Neural cell (in vitro differentiated cells): ENCODE results near the gene SIRPB1. TPM values are rescaled to one million over a fixed set of nuclear protein-coding genes. Genes with fewer than 3 reads are reported as not detected.

Source experiments
- H2AFZ ChIP-seq: fragments of 200-600, 300-800 bp; sonication (generic), shearing (Covaris generic); 2 replicates; pipeline ENCODE4 v1.6.0; 2014; ENCODE audit warnings: low read depth, mild to moderate bottlenecking, antibody characterized with exemption, low read length, moderate library complexity
- H3F3A ChIP-seq: fragments of 200-600 bp; shearing (Covaris generic); 2 replicates; pipeline ENCODE4 v1.6.1; 2016; ENCODE audit warnings: mild to moderate bottlenecking, moderate library complexity, mixed read lengths, antibody characterized with exemption, low read length; ENCODE audit not compliant: insufficient read depth, poor library complexity, severe bottlenecking
- H3K27ac ChIP-seq: fragments of 200-600, 300-800 bp; sonication (generic), shearing (Covaris generic); 2 replicates; pipeline ENCODE4 v1.5.1; 2014; ENCODE audit warnings: mild to moderate bottlenecking, low read length, moderate library complexity
- H3K27me3 ChIP-seq: fragments of 300-800, 200-600 bp; sonication (generic), shearing (Covaris generic); 2 replicates; pipeline ENCODE4 v1.6.0; 2014; ENCODE audit warnings: mild to moderate bottlenecking, low read depth, low read length, moderate library complexity; ENCODE audit not compliant: insufficient read depth
- H3K36me3 ChIP-seq: fragments of 300-800, 200-600 bp; sonication (generic), shearing (Covaris generic); 2 replicates; pipeline ENCODE4 v1.5.1; 2014; ENCODE audit warnings: mild to moderate bottlenecking, antibody characterized with exemption, low read length, moderate library complexity; ENCODE audit not compliant: insufficient read depth
- H3K4me2 ChIP-seq: fragments of 300-800, 200-600 bp; sonication (generic), shearing (Covaris generic); 2 replicates; pipeline ENCODE4 v1.6.0; 2014; ENCODE audit warnings: mild to moderate bottlenecking, low read length
- H3K4me3 ChIP-seq: fragments of 300-800, 200-600 bp; sonication (generic), shearing (Covaris generic); 2 replicates; pipeline ENCODE4 v1.5.1; 2014; ENCODE audit warnings: mild to moderate bottlenecking, low read length, moderate library complexity
- H3K79me2 ChIP-seq: fragments of 200-600 bp; shearing (Covaris generic); replicated peaks from 2 replicates; pipeline ENCODE4 v1.6.0; 2014; ENCODE audit warnings: mild to moderate bottlenecking, low read length, moderate library complexity; ENCODE audit not compliant: insufficient read depth
- H3K9ac ChIP-seq: fragments of 300-800, 200-600 bp; sonication (generic), shearing (Covaris generic); 2 replicates; pipeline ENCODE4 v1.6.1; 2016; ENCODE audit warnings: mild to moderate bottlenecking, low read length, mixed read lengths
- H3K9me2 ChIP-seq: fragments of 200-600 bp; shearing (Covaris generic); 2 replicates; pipeline ENCODE4 v1.6.1; 2016; ENCODE audit warnings: mild to moderate bottlenecking, low read length, mixed read lengths; ENCODE audit not compliant: insufficient read depth
- H3K9me3 ChIP-seq: fragments of 200-600, 300-800 bp; sonication (generic), shearing (Covaris generic); 2 replicates; pipeline ENCODE4 v1.6.1; 2016; ENCODE audit warnings: mild to moderate bottlenecking, mixed run types, low read length, moderate library complexity, mixed read lengths
- H4K20me1 ChIP-seq: fragments of 200-600 bp; shearing (Covaris generic); 2 replicates; pipeline ENCODE4 v1.6.1; 2016; ENCODE audit warnings: mild to moderate bottlenecking, mixed run types; ENCODE audit not compliant: insufficient read depth
- EP300 ChIP-seq: fragments of 450-650 bp; conservative IDR thresholded peaks from 2 replicates; pipeline ENCODE4 v1.6.1; 2014; ENCODE audit warnings: antibody characterized with exemption, mild to moderate bottlenecking, moderate library complexity; ENCODE audit not compliant: poor library complexity, severe bottlenecking
- EZH2 ChIP-seq: fragments of 200-600, 300-800 bp; shearing (Covaris generic), sonication (generic); IDR thresholded peaks from 2 replicates; pipeline ENCODE4 v1.6.1; 2014; ENCODE audit warnings: antibody characterized with exemption, low read length, borderline replicate concordance, mild to moderate bottlenecking; ENCODE audit not compliant: insufficient read depth, poor library complexity, severe bottlenecking
- MXI1 ChIP-seq: fragments of 450-650 bp; conservative IDR thresholded peaks from 2 replicates; pipeline ENCODE4 v1.6.1; 2014; ENCODE audit warnings: antibody characterized with exemption, mild to moderate bottlenecking; ENCODE audit not compliant: poor library complexity, severe bottlenecking
- POLR2AphosphoS5 ChIP-seq: IDR thresholded peaks from 2 replicates; pipeline ENCODE4 v1.6.1; 2012
- RAD21 ChIP-seq: fragments of 450-650 bp; conservative IDR thresholded peaks from 2 replicates; pipeline ENCODE4 v1.6.1; 2014; ENCODE audit warnings: antibody characterized with exemption, mild to moderate bottlenecking, moderate library complexity
- SMC3 ChIP-seq: fragments of 450-650 bp; conservative IDR thresholded peaks from 2 replicates; pipeline ENCODE4 v1.6.1; 2014; ENCODE audit warnings: antibody characterized with exemption, mild to moderate bottlenecking, moderate library complexity; ENCODE audit not compliant: poor library complexity
- TAF1 ChIP-seq: IDR thresholded peaks from 2 replicates; pipeline ENCODE4 v1.6.1; 2012; ENCODE audit warnings: low read depth
- polyA plus RNA-seq: library from polyadenylated mRNA; depleted of rRNA; stranded (reverse); fragments of >200 nt; gene quantifications from 2 replicates; pipeline ENCODE4 v1.2.3, GENCODE V29; 2014
- TF ChIP-seq, protein P1 (sequence below): fragments of 450-650 bp; IDR thresholded peaks from 2 replicates; pipeline ENCODE4 v1.5.1; 2014; ENCODE audit warnings: antibody characterized with exemption, mild to moderate bottlenecking, moderate library complexity; ENCODE audit not compliant: poor library complexity, severe bottlenecking
- TF ChIP-seq, protein P2 (sequence below): IDR thresholded peaks from 2 replicates; pipeline ENCODE4 v1.6.1; 2012; ENCODE audit warnings: borderline replicate concordance

SIRPB1 gene
- polyA plus RNA-seq, 1 donor from 2014 or later, result 0.20 TPM

DNA sequence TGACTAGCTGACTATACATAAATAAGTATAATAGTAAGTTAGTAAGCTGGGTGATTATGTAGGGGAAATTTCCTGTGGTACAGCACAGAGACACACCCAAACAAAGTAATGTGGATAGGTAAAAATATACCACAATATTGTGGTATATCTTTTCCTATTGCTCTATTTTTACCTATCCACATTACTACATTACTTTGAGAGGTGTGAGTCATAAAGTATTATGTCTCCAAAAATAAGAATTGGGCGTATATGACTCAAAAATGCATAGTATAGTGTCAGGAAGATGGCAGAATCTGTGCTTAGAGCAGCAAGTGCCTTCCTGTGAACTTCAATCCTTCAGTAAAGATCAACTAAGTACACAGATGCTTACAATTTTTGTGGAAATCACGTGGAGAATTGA, 40.4 kb upstream of the SIRPB1 start:
- H3F3A ChIP-seq, result no peaks in the 10 kb centered on the region
- no peaks in the 10 kb centered on the region for H3K36me3 ChIP-seq
- no peak overlapping the region for H2AFZ ChIP-seq
- H3K4me3 ChIP-seq, result no peak overlapping the region
- no peak for TF ChIP-seq POLR2AphosphoS5
- TF ChIP-seq, protein P1, sequence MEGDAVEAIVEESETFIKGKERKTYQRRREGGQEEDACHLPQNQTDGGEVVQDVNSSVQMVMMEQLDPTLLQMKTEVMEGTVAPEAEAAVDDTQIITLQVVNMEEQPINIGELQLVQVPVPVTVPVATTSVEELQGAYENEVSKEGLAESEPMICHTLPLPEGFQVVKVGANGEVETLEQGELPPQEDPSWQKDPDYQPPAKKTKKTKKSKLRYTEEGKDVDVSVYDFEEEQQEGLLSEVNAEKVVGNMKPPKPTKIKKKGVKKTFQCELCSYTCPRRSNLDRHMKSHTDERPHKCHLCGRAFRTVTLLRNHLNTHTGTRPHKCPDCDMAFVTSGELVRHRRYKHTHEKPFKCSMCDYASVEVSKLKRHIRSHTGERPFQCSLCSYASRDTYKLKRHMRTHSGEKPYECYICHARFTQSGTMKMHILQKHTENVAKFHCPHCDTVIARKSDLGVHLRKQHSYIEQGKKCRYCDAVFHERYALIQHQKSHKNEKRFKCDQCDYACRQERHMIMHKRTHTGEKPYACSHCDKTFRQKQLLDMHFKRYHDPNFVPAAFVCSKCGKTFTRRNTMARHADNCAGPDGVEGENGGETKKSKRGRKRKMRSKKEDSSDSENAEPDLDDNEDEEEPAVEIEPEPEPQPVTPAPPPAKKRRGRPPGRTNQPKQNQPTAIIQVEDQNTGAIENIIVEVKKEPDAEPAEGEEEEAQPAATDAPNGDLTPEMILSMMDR, result no peak
- TF ChIP-seq TAF1, result no peak
- no peak for TF ChIP-seq EZH2
- TF ChIP-seq, protein P2, sequence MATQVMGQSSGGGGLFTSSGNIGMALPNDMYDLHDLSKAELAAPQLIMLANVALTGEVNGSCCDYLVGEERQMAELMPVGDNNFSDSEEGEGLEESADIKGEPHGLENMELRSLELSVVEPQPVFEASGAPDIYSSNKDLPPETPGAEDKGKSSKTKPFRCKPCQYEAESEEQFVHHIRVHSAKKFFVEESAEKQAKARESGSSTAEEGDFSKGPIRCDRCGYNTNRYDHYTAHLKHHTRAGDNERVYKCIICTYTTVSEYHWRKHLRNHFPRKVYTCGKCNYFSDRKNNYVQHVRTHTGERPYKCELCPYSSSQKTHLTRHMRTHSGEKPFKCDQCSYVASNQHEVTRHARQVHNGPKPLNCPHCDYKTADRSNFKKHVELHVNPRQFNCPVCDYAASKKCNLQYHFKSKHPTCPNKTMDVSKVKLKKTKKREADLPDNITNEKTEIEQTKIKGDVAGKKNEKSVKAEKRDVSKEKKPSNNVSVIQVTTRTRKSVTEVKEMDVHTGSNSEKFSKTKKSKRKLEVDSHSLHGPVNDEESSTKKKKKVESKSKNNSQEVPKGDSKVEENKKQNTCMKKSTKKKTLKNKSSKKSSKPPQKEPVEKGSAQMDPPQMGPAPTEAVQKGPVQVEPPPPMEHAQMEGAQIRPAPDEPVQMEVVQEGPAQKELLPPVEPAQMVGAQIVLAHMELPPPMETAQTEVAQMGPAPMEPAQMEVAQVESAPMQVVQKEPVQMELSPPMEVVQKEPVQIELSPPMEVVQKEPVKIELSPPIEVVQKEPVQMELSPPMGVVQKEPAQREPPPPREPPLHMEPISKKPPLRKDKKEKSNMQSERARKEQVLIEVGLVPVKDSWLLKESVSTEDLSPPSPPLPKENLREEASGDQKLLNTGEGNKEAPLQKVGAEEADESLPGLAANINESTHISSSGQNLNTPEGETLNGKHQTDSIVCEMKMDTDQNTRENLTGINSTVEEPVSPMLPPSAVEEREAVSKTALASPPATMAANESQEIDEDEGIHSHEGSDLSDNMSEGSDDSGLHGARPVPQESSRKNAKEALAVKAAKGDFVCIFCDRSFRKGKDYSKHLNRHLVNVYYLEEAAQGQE, result no peak
- no peak for TF ChIP-seq MXI1
- no peak for TF ChIP-seq RAD21
- TF ChIP-seq SMC3, result no peak
- TF ChIP-seq EP300, result no peak
- H3K9me3 ChIP-seq, result no peaks in the 10 kb centered on the region
- no peaks in the 10 kb centered on the region for H3K9me2 ChIP-seq
- H3K9ac ChIP-seq, result no peak overlapping the region
- H4K20me1 ChIP-seq, result no peaks in the 10 kb centered on the region
- H3K4me2 ChIP-seq, result no peak overlapping the region
- H3K27me3 ChIP-seq, result no peaks in the 10 kb centered on the region
- no peaks in the 10 kb centered on the region for H3K79me2 ChIP-seq
- no peak overlapping the region for H3K27ac ChIP-seq

DNA sequence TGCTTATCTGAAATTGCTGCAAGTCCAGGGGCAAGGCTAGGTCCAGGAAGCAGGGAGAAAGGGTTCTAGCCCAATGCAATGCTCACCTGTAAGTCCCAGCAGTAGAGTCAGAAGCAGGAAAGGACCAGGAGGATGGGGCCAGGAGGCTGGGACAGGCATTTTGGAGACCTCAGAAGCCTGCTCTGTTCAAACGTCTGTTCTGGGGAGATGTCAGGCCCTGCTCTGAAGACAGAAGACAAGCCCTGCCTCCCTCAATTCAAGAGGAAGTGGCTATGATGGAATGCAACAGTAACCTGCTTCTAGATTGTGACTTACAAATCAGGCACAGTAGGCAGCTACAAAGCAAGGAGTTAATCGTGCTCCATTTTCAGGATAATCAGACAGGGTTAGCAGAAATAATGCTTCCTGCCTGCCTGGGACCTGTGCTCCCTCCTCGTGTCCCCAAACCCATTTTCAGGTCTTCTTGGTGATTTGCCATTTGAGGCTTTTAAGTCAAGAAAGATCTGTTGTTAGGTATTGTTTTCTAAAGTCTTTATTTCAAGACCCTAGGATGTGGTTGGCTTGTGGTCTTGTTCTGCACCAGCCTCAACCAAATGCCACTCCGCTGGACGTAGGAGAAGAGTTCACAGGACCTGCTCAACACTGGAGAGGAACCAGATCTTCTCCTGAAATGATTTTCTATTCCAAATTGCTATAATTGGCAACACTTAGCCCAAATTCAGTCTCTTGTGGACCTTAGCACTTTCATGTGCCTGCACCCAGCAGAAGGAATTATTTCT, 37.9 kb upstream of the SIRPB1 start, which contains the start of gene SIRPG:
Gene SIRPG, minus strand, starts transcription at position 224 of the 779 bp plus-strand sequence. Its CDS starts 65 bp downstream, at position 159.
- Histone ChIP-seq H3K79me2 (no peaks in the 10 kb centered on the region), H3K36me3 (no peaks in the 10 kb centered on the region), H4K20me1 (no peaks in the 10 kb centered on the region), H3K4me3 (no peak within 1 kb of the TSS), H3K27me3 (no peaks in the 10 kb centered on the region), H3F3A (no peaks in the 10 kb centered on the region), H2AFZ (no peak within 1 kb of the TSS), H3K27ac (no peak within 1 kb of the TSS), H3K9ac (no peak within 1 kb of the TSS), H3K9me3 (no peaks in the 10 kb centered on the region), H3K4me2 (no peak within 1 kb of the TSS), H3K9me2 (no peaks in the 10 kb centered on the region)
- TF ChIP-seq RAD21 (no peak), EP300 (no peak), TAF1 (no peak), SMC3 (no peak), EZH2 (no peak), POLR2AphosphoS5 (no peak)
- TF ChIP-seq, protein P1, result no peak
